Gastrocnemius medialis (tissue), 4 donors: Measurements from ENCODE around the gene PRKCE. TPM values are rescaled to one million over a fixed set of nuclear protein-coding genes. Genes with fewer than 3 reads are reported as not detected.

ENCODE experiments used
- ATAC-seq, 2 donors: fragments of 150-250 bp; one replicate each; pipeline ENCODE4 v1.9.1; 2016
- DNase-seq, 2 donors: peaks; one replicate each; pipeline ENCODE4 v3.0.0-alpha.2; 2019
- H3K27ac ChIP-seq, 4 donors: fragments of 200-600 bp; sonication (generic); 1 replicate in 1 of 4; 2 replicates in 3 of 4; pipeline ENCODE4 v1.5.1; 2016 to 2018; ENCODE audit warnings: mild to moderate bottlenecking in 2 of 4, moderate library complexity in 1 of 4
- H3K27me3 ChIP-seq, 3 donors: fragments of 200-600 bp; sonication (generic) in 2 of 3; 1 replicate in 1 of 3; 2 replicates in 2 of 3; pipeline versions ENCODE4 v1.5.1 to v1.6.0; 2016 to 2019; ENCODE audit warnings: mild to moderate bottlenecking in 1 of 3, moderate library complexity in 1 of 3
- H3K36me3 ChIP-seq, 2 donors: fragments of 200-600 bp; sonication (generic) in 1 of 2; one replicate each; pipeline ENCODE4 v1.5.1; 2017 to 2018
- H3K4me1 ChIP-seq, 2 donors: fragments of 200-600 bp; sonication (generic) in 1 of 2; one replicate each; pipeline ENCODE4 v1.5.1; 2016 to 2017; ENCODE audit warnings: mild to moderate bottlenecking in 2 of 2
- H3K4me3 ChIP-seq, 4 donors: fragments of 200-600 bp; sonication (generic) in 3 of 4; 1 replicate in 1 of 4; 2 replicates in 3 of 4; pipeline ENCODE4 v1.5.1; 2016 to 2019; ENCODE audit warnings: mild to moderate bottlenecking in 2 of 4
- H3K9me3 ChIP-seq, 3 donors: fragments of 200-600 bp; sonication (generic) in 2 of 3; 1 replicate in 1 of 3; 2 replicates in 2 of 3; pipeline ENCODE4 v1.5.1; 2016 to 2019
- POLR2A ChIP-seq, 2 donors: fragments of 450-650 bp; IDR thresholded peaks; one replicate each; pipeline ENCODE4 v1.6.1; 2017; ENCODE audit warnings: antibody characterized with exemption in 2 of 2, mild to moderate bottlenecking in 2 of 2, moderate library complexity in 2 of 2
- in situ Hi-C, 4 donors: fragments of 200-750 bp; cut with MboI; loops; one replicate each; pipeline versions ENCODE4 v1.15.0 to v1.8.0; 2017; ENCODE audit warnings: low sequenced_read_pairs in 4 of 4
- intact Hi-C: fragments of 100-400 bp; cut with DNase I; formaldehyde crosslinking; loops from one replicate; pipeline ENCODE4 v1.15.1; 2023; ENCODE audit warnings: low total_unique reads
- total RNA-seq, 4 donors: library from RNA; depleted of rRNA; stranded (reverse); fragments of >200 nt; gene quantifications; one replicate each; pipeline versions ENCODE4 v1.1.0 to v1.2.3, GENCODE V29; 2016
- TF ChIP-seq, protein P1 (sequence below), 5 experiments: fragments of 450-650 bp in 3 of 5; fragments of 200-600 bp in 2 of 5; sonication (generic) in 2 of 5; IDR thresholded peaks in 4 of 5; conservative IDR thresholded peaks in 1 of 5; 1 replicate in 4 of 5; 2 replicates in 1 of 5; pipeline ENCODE4 v1.5.1; 2016 to 2019; ENCODE audit warnings: antibody characterized with exemption in 5 of 5, mild to moderate bottlenecking in 3 of 5, moderate library complexity in 3 of 5

The PRKCE gene
- total RNA-seq, 4 donors from 2014 or later: 5.8 to 28.9 (median 11.8) TPM

- in situ Hi-C loops: no loop called here
- Histone ChIP-seq H3K27me3 (no peaks in the 10 kb centered on the region), H3K9me3 (no peaks in the 10 kb centered on the region), H3K36me3 (no peaks in the 10 kb centered on the region), H3K4me3 (no peak overlapping the region), H3K4me1 (no peaks in the 10 kb centered on the region), H3K27ac (no peak overlapping the region)
- no peak for TF ChIP-seq POLR2A (IDR thresholded peaks at IDR 0.05)
- TF ChIP-seq, protein P1, sequence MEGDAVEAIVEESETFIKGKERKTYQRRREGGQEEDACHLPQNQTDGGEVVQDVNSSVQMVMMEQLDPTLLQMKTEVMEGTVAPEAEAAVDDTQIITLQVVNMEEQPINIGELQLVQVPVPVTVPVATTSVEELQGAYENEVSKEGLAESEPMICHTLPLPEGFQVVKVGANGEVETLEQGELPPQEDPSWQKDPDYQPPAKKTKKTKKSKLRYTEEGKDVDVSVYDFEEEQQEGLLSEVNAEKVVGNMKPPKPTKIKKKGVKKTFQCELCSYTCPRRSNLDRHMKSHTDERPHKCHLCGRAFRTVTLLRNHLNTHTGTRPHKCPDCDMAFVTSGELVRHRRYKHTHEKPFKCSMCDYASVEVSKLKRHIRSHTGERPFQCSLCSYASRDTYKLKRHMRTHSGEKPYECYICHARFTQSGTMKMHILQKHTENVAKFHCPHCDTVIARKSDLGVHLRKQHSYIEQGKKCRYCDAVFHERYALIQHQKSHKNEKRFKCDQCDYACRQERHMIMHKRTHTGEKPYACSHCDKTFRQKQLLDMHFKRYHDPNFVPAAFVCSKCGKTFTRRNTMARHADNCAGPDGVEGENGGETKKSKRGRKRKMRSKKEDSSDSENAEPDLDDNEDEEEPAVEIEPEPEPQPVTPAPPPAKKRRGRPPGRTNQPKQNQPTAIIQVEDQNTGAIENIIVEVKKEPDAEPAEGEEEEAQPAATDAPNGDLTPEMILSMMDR (IDR thresholded peaks at IDR 0.05 in 4 of 5, conservative IDR thresholded peaks at IDR 0.05 in 1 of 5): no peak
- intact Hi-C loops: no loop called here
- ATAC-seq (no peak), DNase-seq (no peak)
These were observed 492.1 kb downstream of the PRKCE start for GRCh38 chr2:46143429-46144132.

- Histone ChIP-seq H3K4me1 (no peaks in the 10 kb centered on the region), H3K27me3 (no peaks in the 10 kb centered on the region), H3K36me3 (no peaks in the 10 kb centered on the region), H3K4me3 (no peak overlapping the region), H3K27ac (no peak overlapping the region), H3K9me3 (no peaks in the 10 kb centered on the region)
- ATAC-seq (no peak), DNase-seq (no peak)
- in situ Hi-C loops: no loop called here
- TF ChIP-seq POLR2A (IDR thresholded peaks at IDR 0.05): no peak
- TF ChIP-seq, protein P1 (IDR thresholded peaks at IDR 0.05 in 4 of 5, conservative IDR thresholded peaks at IDR 0.05 in 1 of 5): no peak
- intact Hi-C loops: no loop called here
These were observed 492.8 kb downstream of the PRKCE start for GRCh38 chr2:46144133-46144800.

DNA sequence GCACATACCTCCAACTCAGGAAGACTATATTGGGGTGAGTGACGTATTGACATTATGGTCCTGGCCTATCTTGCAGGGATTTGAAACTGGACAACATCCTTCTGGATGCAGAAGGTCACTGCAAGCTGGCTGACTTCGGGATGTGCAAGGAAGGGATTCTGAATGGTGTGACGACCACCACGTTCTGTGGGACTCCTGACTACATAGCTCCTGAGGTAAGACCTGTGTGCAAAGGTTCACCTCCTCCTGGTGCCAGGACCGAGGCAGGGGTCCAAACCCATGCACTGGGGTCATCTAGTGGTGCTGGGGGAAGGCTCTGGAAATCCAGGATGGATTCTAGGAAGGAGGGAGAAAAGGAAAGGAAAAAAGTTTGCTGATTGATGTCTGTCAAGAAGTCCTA is 493.5 kb downstream of the PRKCE start:
- H3K9me3 ChIP-seq: no peaks in the 10 kb centered on the region
- no peak overlapping the region for H3K4me3 ChIP-seq
- no peaks in the 10 kb centered on the region for H3K4me1 ChIP-seq
- H3K36me3 ChIP-seq: no peaks in the 10 kb centered on the region
- H3K27ac ChIP-seq: no peak overlapping the region
- TF ChIP-seq, protein P1 (IDR thresholded peaks at IDR 0.05 in 4 of 5, conservative IDR thresholded peaks at IDR 0.05 in 1 of 5): no peak
- TF ChIP-seq POLR2A (IDR thresholded peaks at IDR 0.05): no peak
- intact Hi-C loops (no loop called here), in situ Hi-C loops (no loop called here)
- no peaks in the 10 kb centered on the region for H3K27me3 ChIP-seq
- no peak for DNase-seq
- no peak for ATAC-seq

DNA sequence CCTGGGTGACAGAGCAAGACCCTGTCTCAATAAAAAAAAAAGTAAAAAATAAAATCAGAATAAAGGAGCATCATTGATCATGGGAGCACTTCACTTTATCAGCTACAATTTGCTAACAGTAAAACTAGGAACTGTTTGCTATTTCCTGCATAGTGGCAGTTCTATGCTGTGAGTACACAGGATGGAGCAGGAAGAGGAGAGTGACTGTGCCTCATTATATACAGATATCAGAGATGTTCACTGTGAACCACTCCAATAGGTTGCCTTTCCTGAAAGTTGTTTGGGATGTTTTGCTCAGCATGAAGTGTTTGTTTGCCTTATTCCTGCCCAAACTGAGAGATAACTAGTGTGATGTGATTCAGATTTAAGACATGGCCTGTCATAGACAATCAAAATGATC is 494.4 kb downstream of the PRKCE start:
- Histone ChIP-seq H3K4me1 (no peaks in the 10 kb centered on the region), H3K27ac (no peak overlapping the region), H3K36me3 (no peaks in the 10 kb centered on the region), H3K9me3 (no peaks in the 10 kb centered on the region), H3K27me3 (no peaks in the 10 kb centered on the region), H3K4me3 (no peak overlapping the region)
- TF ChIP-seq POLR2A (IDR thresholded peaks at IDR 0.05): no peak
- TF ChIP-seq, protein P1 (IDR thresholded peaks at IDR 0.05 in 4 of 5, conservative IDR thresholded peaks at IDR 0.05 in 1 of 5): no peak
- ATAC-seq (no peak), DNase-seq (no peak)
- in situ Hi-C loops (no loop called here), intact Hi-C loops (no loop called here)
